GM23248 (cell line): ENCODE results near the gene EHMT2.

Experiments used
- EZH2 ChIP-seq: fragments of 200-600 bp; sonication (generic); IDR thresholded peaks from 2 replicates; pipeline ENCODE4 v1.6.1; 2018; ENCODE audit warnings: antibody characterized with exemption, mild to moderate bottlenecking; ENCODE audit not compliant: insufficient read depth, poor library complexity, severe bottlenecking
- EZH2phosphoT487 ChIP-seq: fragments of 200-600 bp; sonication (generic); IDR thresholded peaks from 2 replicates; pipeline ENCODE4 v1.6.1; 2018; ENCODE audit warnings: antibody characterized with exemption, moderate library complexity, mild to moderate bottlenecking, low read depth; ENCODE audit not compliant: insufficient read depth

- TF ChIP-seq EZH2phosphoT487 (no peak), EZH2 (no peak)
Observed at GRCh38 chr6:31908791-31909190, 11.3 kb upstream of the EHMT2 start.
